CD4-positive, CD25-positive, alpha-beta regulatory T cell (primary cell): Measurements from ENCODE around the gene MINK1. TPM values are rescaled to one million over a fixed set of nuclear protein-coding genes. Genes with fewer than 3 reads are reported as not detected.

Experiments
- ATAC-seq, 2 donors: fragments of 150-1000 bp; cut with Tn5 transposase; one replicate each; pipeline ENCODE4 v1.10.0; 2021; ENCODE audit warnings: low read depth in 2 of 2, moderate number of reproducible peaks in 2 of 2, moderate library complexity in 1 of 2
- DNase-seq, 3 donors: peaks; one replicate each; pipeline versions ENCODE4 v3.0.0 to v3.0.0-alpha.2; 2012 to 2022; ENCODE audit warnings: mixed read lengths in 1 of 3
- H3K27ac ChIP-seq: one replicate; pipeline ENCODE4 v1.7.0; 2013; ENCODE audit warnings: mild to moderate bottlenecking, low read length; ENCODE audit not compliant: insufficient read depth, poor library complexity, severe bottlenecking
- H3K27me3 ChIP-seq: one replicate; pipeline ENCODE4 v1.7.0; 2013; ENCODE audit warnings: low read length; ENCODE audit not compliant: control insufficient read depth, insufficient read depth
- H3K36me3 ChIP-seq: one replicate; pipeline ENCODE4 v1.7.0; 2013; ENCODE audit warnings: mild to moderate bottlenecking, low read length, moderate library complexity; ENCODE audit not compliant: control insufficient read depth, insufficient read depth
- H3K4me1 ChIP-seq: 2 replicates; pipeline ENCODE4 v1.7.0; 2013; ENCODE audit warnings: mild to moderate bottlenecking, low read length; ENCODE audit not compliant: insufficient read depth, control insufficient read depth, poor library complexity, severe bottlenecking
- H3K4me3 ChIP-seq: one replicate; pipeline ENCODE4 v1.7.0; 2013; ENCODE audit warnings: low read depth, mild to moderate bottlenecking, low read length, moderate library complexity
- H3K9me3 ChIP-seq, 2 experiments: 1 replicate in 1 of 2; 2 replicates in 1 of 2; pipeline ENCODE4 v1.7.0; 2013; ENCODE audit warnings: low read length in 2 of 2, mild to moderate bottlenecking in 1 of 2, moderate library complexity in 1 of 2; ENCODE audit not compliant: control insufficient read depth in 2 of 2
- H3K27ac Mint-ChIP-seq, 3 donors: one replicate each; pipeline ENCODE4 v1.8.0; 2020 to 2022; ENCODE audit warnings: mild to moderate bottlenecking in 3 of 3, mixed read lengths in 3 of 3, moderate library complexity in 2 of 3
- H3K27me3 Mint-ChIP-seq: one replicate; pipeline ENCODE4 v1.8.0; 2022; ENCODE audit warnings: mild to moderate bottlenecking, mixed read lengths
- H3K36me3 Mint-ChIP-seq: one replicate; pipeline ENCODE4 v1.8.0; 2020; ENCODE audit warnings: mixed read lengths
- H3K4me1 Mint-ChIP-seq, 4 donors: one replicate each; pipeline ENCODE4 v1.8.0; 2020 to 2022; ENCODE audit warnings: mixed read lengths in 4 of 4, mild to moderate bottlenecking in 1 of 4
- H3K4me3 Mint-ChIP-seq, 4 donors: one replicate each; pipeline ENCODE4 v1.8.0; 2020 to 2022; ENCODE audit warnings: mild to moderate bottlenecking in 4 of 4, mixed read lengths in 4 of 4, moderate library complexity in 3 of 4
- H3K9me3 Mint-ChIP-seq, 7 donors: one replicate each; pipeline ENCODE4 v1.8.0; 2020 to 2022; ENCODE audit warnings: mixed read lengths in 7 of 7, mild to moderate bottlenecking in 3 of 7, moderate library complexity in 2 of 7
- polyA plus RNA-seq, 4 donors: library from polyadenylated mRNA; unstranded; fragments of 300-500 nt; fragmentation: Illumina TruSeq; gene quantifications; one replicate each; pipeline ENCODE4 v1.2.3, GENCODE V29; 2021
- total RNA-seq: library from RNA; stranded (reverse); gene quantifications from one replicate; pipeline ENCODE4 v1.2.3, GENCODE V29; 2022

MINK1 gene
- total and polyA plus RNA-seq, 5 donors from 2014 or later: 9.4 to 235 (median 13.2) TPM

- Histone ChIP-seq H3K4me1 (peaks cover 34% of the 10 kb centered on the region), H3K36me3 (no peaks in the 10 kb centered on the region), H3K9me3 (no peaks in the 10 kb centered on the region), H3K4me3 (peak overlapping the region; percentile 19), H3K27me3 (peaks cover 11% of the 10 kb centered on the region), H3K27ac (peak overlapping the region; percentile 74)
- H3K4me3 Mint-ChIP-seq: peak overlapping the region in 3 of 4 donors; percentile 68 to 88 (median 81)
- H3K9me3 Mint-ChIP-seq: no peaks in the 10 kb centered on the region
- H3K27ac Mint-ChIP-seq: peak overlapping the region in 1 of 3 donors; percentile 60
- DNase-seq: no peak
- peaks cover 5 to 40% (median 11%) of the 10 kb centered on the region in 4 donors for H3K4me1 Mint-ChIP-seq
- ATAC-seq: peak in 1 of 2 donors; percentile 42
- H3K27me3 Mint-ChIP-seq: peaks cover 49% of the 10 kb centered on the region
- no peaks in the 10 kb centered on the region for H3K36me3 Mint-ChIP-seq
These were observed 43.5 kb upstream of the MINK1 start for GRCh38 chr17:4789701-4789950.

DNA sequence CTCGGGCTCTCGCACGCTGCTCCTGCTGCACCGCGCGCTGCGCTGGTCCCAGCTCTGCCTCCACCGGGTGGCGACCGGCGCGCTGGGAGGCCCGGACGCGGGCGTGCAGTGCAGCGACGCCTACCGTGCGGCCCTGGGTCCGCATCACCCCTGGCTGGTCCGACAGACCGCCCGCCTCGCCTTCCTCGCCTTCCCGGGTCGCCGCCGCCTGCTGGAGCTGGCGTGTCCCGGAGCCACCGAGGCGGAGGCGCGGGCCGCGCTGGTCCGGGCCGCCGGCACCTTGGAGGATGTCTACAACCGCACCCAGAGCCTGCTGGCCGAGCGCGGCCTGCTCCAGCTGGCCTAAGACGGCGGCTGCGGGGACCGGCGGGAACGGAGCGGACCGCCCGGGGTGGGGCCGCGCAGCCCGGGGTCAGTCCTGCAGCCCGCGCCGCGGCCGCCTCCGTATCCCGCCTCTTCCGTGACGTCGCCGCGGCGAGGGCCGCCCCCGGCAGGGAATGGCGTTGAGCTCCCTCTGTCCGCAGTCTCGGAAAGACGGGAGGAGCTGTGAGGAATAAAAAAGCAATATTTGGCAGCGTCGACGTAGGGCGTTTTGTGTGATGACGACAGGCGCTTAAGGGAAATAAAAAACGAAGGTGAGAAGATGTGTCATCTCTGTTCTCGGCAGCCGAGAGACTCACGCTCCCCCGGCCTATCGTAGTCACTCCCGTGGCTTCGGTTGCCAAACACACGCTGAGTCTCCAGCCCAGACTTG is 43.0 kb upstream of the MINK1 start:
- Mint-ChIP-seq H3K27me3 (peaks cover 44% of the 10 kb centered on the region), H3K36me3 (no peaks in the 10 kb centered on the region), H3K4me1 (peaks cover 5 to 38% (median 11%) of the 10 kb centered on the region in 4 donors), H3K27ac (peak overlapping the region; percentile 44 to 87 (median 61)), H3K4me3 (peak overlapping the region; percentile 80 to 93 (median 89)), H3K9me3 (no peaks in the 10 kb centered on the region)
- H3K9me3 ChIP-seq: no peaks in the 10 kb centered on the region
- H3K36me3 ChIP-seq: no peaks in the 10 kb centered on the region
- peaks cover 33% of the 10 kb centered on the region for H3K4me1 ChIP-seq
- H3K27ac ChIP-seq: peak overlapping the region; percentile 74
- ATAC-seq: peak; percentile 90 to 91
- peak; percentile 69 to 84 (median 78) for DNase-seq
- H3K4me3 ChIP-seq: peak overlapping the region; percentile 74
- peaks cover 11% of the 10 kb centered on the region for H3K27me3 ChIP-seq

DNA sequence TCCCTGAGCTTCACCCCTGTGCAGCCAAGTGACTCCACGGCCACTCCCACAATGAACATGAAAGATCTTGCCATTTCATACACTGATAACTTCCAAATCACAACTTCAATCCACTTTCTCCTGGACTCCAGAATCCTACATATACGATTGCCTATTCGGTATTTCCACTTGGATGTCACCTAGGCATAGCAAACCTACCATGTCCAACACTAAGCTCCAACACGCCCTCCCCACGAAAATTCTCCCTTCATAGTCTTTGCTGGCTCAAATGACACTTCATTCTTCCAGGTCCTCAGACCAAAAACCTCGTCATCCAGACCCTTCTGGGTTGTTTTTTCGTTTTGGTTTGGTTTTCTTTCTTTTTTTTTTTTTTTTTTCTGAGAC is 42.4 kb upstream of the MINK1 start:
- Histone ChIP-seq H3K27ac (peak overlapping the region; percentile 74), H3K9me3 (no peaks in the 10 kb centered on the region), H3K27me3 (peaks cover 11% of the 10 kb centered on the region), H3K4me3 (peak overlapping the region; percentile 74), H3K4me1 (peaks cover 27% of the 10 kb centered on the region), H3K36me3 (no peaks in the 10 kb centered on the region)
- H3K27ac Mint-ChIP-seq: peak overlapping the region; percentile 32 to 87 (median 44)
- H3K4me1 Mint-ChIP-seq: peaks cover 5 to 35% (median 12%) of the 10 kb centered on the region in 4 donors
- no peaks in the 10 kb centered on the region for H3K36me3 Mint-ChIP-seq
- H3K4me3 Mint-ChIP-seq: peak overlapping the region; percentile 80 to 93 (median 89)
- DNase-seq: no peak
- H3K27me3 Mint-ChIP-seq: peaks cover 39% of the 10 kb centered on the region
- no peak for ATAC-seq
- H3K9me3 Mint-ChIP-seq: no peaks in the 10 kb centered on the region

GRCh38 chr17:4795168-4795567 is 38.0 kb upstream of the MINK1 start:
- H3K4me3 Mint-ChIP-seq: peak overlapping the region in 1 of 4 donors; percentile 93
- H3K9me3 Mint-ChIP-seq: no peaks in the 10 kb centered on the region
- H3K27ac Mint-ChIP-seq: peak overlapping the region in 1 of 3 donors; percentile 97
- peak overlapping the region; percentile 10 for H3K4me3 ChIP-seq
- no peaks in the 10 kb centered on the region for H3K9me3 ChIP-seq
- H3K36me3 Mint-ChIP-seq: peaks cover 3% of the 10 kb centered on the region
- ATAC-seq: no peak
- H3K4me1 ChIP-seq: peaks cover 15% of the 10 kb centered on the region
- peaks cover 9 to 24% (median 17%) of the 10 kb centered on the region in 4 donors for H3K4me1 Mint-ChIP-seq
- no peaks in the 10 kb centered on the region for H3K27me3 ChIP-seq
- no peak for DNase-seq
- peaks cover 4% of the 10 kb centered on the region for H3K27me3 Mint-ChIP-seq
- no peak overlapping the region for H3K27ac ChIP-seq
- peaks cover 16% of the 10 kb centered on the region for H3K36me3 ChIP-seq

- Histone ChIP-seq H3K4me1 (peaks cover 10% of the 10 kb centered on the region), H3K36me3 (peaks cover 16% of the 10 kb centered on the region), H3K4me3 (peak overlapping the region; percentile 93), H3K27ac (peak overlapping the region; percentile 60), H3K9me3 (no peaks in the 10 kb centered on the region), H3K27me3 (no peaks in the 10 kb centered on the region)
- peaks cover 8% of the 10 kb centered on the region for H3K36me3 Mint-ChIP-seq
- peaks cover 4% of the 10 kb centered on the region for H3K27me3 Mint-ChIP-seq
- no peak for ATAC-seq
- peak overlapping the region; percentile 97 to 100 (median 97) for H3K27ac Mint-ChIP-seq
- no peak for DNase-seq
- peak overlapping the region; percentile 93 to 100 (median 100) for H3K4me3 Mint-ChIP-seq
- H3K4me1 Mint-ChIP-seq: peaks cover 5 to 16% (median 11%) of the 10 kb centered on the region in 4 donors
- H3K9me3 Mint-ChIP-seq: no peaks in the 10 kb centered on the region
These were observed 36.6 kb upstream of the MINK1 start for GRCh38 chr17:4796552-4796920.

DNA sequence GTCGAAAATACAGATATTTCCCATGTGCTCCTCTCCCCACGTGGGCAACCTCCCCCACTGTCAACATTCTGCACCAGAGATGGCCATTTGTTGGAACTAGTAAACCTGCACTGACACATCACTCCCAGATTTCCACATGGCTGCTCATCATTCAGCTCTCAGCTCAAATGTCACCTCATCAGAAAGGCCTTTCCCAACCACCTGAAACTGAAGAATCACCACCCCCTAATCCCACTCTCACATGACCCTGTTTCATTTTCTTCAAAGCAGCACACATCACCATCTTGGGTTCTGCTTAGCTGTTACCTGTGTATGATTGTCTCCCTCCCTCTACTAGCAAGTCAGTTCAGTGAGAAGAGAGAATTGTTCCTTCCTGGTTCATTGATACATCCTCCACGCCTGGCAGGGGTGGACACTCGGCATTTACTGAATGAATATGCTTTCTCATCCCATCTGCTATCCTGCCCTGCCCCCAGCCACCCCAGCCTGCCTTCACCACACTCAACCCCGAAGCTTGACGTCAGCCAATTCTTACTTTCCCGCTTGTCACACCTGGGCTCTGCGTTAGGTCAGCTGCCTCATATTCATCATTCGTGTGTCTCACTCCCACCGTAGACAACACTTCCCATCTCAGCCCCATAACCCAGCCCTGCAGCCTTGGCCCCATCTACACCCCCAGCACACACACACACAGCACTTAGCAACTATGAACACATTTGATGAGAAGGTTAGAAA is 32.5 kb upstream of the MINK1 start:
- Mint-ChIP-seq H3K27ac (peak overlapping the region in 1 of 3 donors; percentile 17), H3K36me3 (peaks cover 8% of the 10 kb centered on the region), H3K4me1 (peaks cover 5 to 15% (median 11%) of the 10 kb centered on the region in 4 donors), H3K27me3 (no peaks in the 10 kb centered on the region), H3K4me3 (peak overlapping the region in 3 of 4 donors; percentile 1 to 66 (median 49)), H3K9me3 (no peaks in the 10 kb centered on the region)
- Histone ChIP-seq H3K4me1 (peaks cover 10% of the 10 kb centered on the region), H3K9me3 (no peaks in the 10 kb centered on the region), H3K4me3 (no peak overlapping the region), H3K36me3 (peaks cover 16% of the 10 kb centered on the region), H3K27me3 (no peaks in the 10 kb centered on the region), H3K27ac (no peak overlapping the region)
- ATAC-seq (no peak), DNase-seq (no peak)

GRCh38 chr17:4802228-4802627 is 30.9 kb upstream of the MINK1 start, which contains the start of gene C17orf114:
C17orf114 (minus strand) TSS chr17:4802328.
- H3K4me3 ChIP-seq: no peak within 1 kb of the TSS
- H3K4me3 Mint-ChIP-seq: peak within 1 kb of the TSS in 2 of 4 donors; percentile 32 to 51
- H3K4me1 Mint-ChIP-seq: peaks cover 6 to 9% (median 6%) of the 10 kb centered on the region in 4 donors
- DNase-seq (no peak), ATAC-seq (no peak)
- no peak within 1 kb of the TSS for H3K27ac ChIP-seq
- H3K27ac Mint-ChIP-seq: no peak within 1 kb of the TSS
- no peaks in the 10 kb centered on the region for H3K27me3 Mint-ChIP-seq
- H3K36me3 Mint-ChIP-seq: peaks cover 5% of the 10 kb centered on the region
- H3K27me3 ChIP-seq: no peaks in the 10 kb centered on the region
- peaks cover 16% of the 10 kb centered on the region for H3K36me3 ChIP-seq
- H3K9me3 Mint-ChIP-seq: no peaks in the 10 kb centered on the region
- no peaks in the 10 kb centered on the region for H3K9me3 ChIP-seq
- peaks cover 6% of the 10 kb centered on the region for H3K4me1 ChIP-seq
